ENCODE data around the gene TM4SF1. TPM values are rescaled to one million over a fixed set of nuclear protein-coding genes. Genes with fewer than 3 reads are reported as not detected.
A peak's percentile ranks its signal among the peaks of the same experiment; 100 is the strongest.

TM4SF1 gene
- total RNA-seq, 1 donor from 2014 or later = 60.3 TPM

DNA sequence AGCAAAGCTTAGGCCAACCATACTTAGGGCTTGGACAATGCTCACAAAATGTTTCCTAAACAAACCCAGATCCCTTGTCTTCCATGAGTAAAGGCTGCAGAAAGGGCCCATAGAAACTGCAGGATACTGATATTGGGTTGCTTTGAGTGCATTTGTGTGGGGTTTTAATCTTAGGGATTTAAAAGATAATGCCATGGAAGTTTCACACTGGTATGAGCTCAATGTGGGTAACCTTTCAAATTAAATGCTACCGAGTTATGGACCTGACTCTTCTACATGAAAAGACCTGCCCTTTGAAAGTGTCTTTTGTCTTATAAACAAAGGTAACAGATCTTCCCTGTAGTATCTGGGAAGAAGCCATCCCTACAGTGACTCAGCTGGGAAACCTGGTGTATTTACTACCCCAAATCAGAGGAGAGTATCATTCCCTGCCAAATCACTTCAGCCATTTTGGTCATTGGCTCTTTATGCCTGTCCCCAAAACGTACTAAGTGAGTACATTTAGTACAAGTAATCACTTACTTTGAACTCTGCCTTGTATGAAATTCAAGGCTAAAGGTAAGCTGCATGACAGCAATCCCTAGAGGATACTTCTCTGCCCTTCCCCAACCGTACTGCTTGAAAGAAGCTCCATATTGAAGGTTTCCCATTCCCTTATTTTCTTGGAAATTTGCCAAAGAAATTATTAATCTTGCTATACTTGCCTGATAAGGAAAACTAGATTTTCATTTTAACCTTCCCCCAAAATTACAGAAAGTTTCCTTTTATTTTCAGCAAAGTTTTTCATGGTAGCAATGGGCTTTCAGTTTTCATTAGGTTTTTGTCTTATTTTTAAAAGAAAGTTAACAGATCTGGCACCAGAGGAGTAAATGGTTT is 7.2 kb downstream of the TM4SF1 start:
- H3K36me3 Mint-ChIP-seq (ENCODE audit: low read depth) = peaks cover 17% of the 10 kb centered on the region
- H3K4me3 Mint-ChIP-seq (ENCODE audit: unreplicated experiment) = no peak overlapping the region
- DNase-seq (ENCODE audit: low spot score) = no peak
- peaks cover 45% of the 10 kb centered on the region for H3K4me1 Mint-ChIP-seq (ENCODE audit: low read depth)
- H3K9me3 Mint-ChIP-seq (ENCODE audit: low read depth) = no peaks in the 10 kb centered on the region
- no peak for TF ChIP-seq CTCF (IDR thresholded peaks at IDR 0.05)
- no peaks in the 10 kb centered on the region for H3K27me3 Mint-ChIP-seq (ENCODE audit: low read depth)
- peak overlapping the region; percentile 33 for H3K27ac Mint-ChIP-seq (ENCODE audit: unreplicated experiment)

- DNase-seq (ENCODE audit: low spot score) = no peak
- Mint-ChIP-seq H3K36me3 (ENCODE audit: low read depth) (peaks cover 14% of the 10 kb centered on the region), H3K27ac (ENCODE audit: unreplicated experiment) (no peak overlapping the region), H3K4me1 (ENCODE audit: low read depth) (peaks cover 39% of the 10 kb centered on the region), H3K27me3 (ENCODE audit: low read depth) (no peaks in the 10 kb centered on the region), H3K9me3 (ENCODE audit: low read depth) (no peaks in the 10 kb centered on the region), H3K4me3 (ENCODE audit: unreplicated experiment) (no peak overlapping the region)
- no peak for TF ChIP-seq CTCF (IDR thresholded peaks at IDR 0.05)
Measured at GRCh38 chr3:149368674-149369497, 8.6 kb downstream of the TM4SF1 start.

DNA sequence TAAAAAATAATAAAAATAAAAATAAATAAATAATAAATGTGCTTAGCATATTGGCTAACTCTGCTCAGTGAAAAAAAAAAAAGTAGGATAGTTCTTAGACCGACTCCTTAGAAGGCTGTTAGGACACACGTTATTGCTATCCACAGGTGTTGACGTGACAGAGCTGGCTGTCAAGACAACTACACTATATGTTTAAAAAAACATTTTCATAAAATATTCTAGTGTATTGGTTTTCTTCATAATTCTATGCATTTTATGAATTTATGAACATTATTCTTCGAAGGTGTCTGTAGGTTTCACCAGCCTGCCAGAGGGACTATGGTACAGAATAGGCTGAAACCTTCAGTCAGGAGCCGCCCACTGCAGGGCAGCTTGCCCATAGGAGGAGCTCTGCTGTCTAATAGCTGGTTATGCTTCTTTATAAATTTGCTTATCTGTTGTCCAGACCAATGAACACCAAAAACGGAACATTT is 9.2 kb downstream of the TM4SF1 start:
- no peak for DNase-seq (ENCODE audit: low spot score)
- peaks cover 34% of the 10 kb centered on the region for H3K4me1 Mint-ChIP-seq (ENCODE audit: low read depth)

DNA sequence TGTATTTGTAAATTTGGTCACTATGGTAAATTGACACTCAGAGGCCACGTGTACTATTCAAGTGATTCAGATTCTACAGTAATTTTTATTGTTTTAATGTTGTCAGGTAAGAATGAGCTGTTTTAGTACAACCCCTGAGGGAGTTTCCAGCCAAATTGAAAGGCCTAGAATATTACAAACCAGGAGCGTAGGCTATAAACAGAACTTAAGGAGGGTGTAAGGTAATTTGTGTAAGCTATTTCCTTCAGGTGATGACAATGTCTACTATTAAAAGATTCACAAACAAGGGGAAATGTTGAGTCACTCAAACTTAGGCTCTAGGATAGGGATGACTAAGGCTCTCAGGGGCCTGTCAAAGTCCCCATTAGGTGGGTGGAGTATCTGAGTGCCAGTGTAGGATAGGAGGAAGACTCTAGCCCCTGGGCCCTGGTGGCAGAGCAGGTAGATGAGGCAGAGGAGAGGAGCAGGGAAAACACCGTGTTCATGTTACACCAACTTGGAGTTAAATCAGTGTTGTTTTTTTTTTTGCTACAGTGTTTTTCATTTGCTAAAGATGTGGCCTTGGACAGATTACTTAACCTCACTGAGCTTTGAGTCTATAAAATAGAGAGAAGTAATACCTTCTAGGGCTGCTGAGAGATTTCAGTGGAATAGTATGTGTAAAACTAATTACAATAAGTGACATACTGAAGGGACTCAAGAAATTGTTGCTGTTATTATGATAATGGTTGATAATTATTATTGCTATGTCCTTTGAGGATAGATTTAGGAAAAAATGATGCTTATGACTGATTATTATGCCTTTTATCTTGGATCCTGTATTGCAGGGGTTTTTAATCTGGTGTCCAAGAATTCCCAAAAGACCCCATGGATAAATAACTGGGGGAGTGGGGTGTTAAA is 10.3 kb downstream of the TM4SF1 start:
- Mint-ChIP-seq H3K27me3 (ENCODE audit: low read depth) (no peaks in the 10 kb centered on the region), H3K4me1 (ENCODE audit: low read depth) (peaks cover 39% of the 10 kb centered on the region), H3K9me3 (ENCODE audit: low read depth) (no peaks in the 10 kb centered on the region), H3K36me3 (ENCODE audit: low read depth) (peaks cover 9% of the 10 kb centered on the region), H3K4me3 (ENCODE audit: unreplicated experiment) (no peak overlapping the region), H3K27ac (ENCODE audit: unreplicated experiment) (no peak overlapping the region)
- DNase-seq (ENCODE audit: low spot score) = no peak
- no peak for TF ChIP-seq CTCF (IDR thresholded peaks at IDR 0.05)

More for the DNA sequence above, 9.2 kb downstream of the TM4SF1 start:
- no peak for TF ChIP-seq CTCF (IDR thresholded peaks at IDR 0.05)
- Mint-ChIP-seq H3K9me3 (ENCODE audit: low read depth) (no peaks in the 10 kb centered on the region), H3K36me3 (ENCODE audit: low read depth) (peaks cover 12% of the 10 kb centered on the region), H3K27me3 (ENCODE audit: low read depth) (no peaks in the 10 kb centered on the region), H3K4me3 (ENCODE audit: unreplicated experiment) (no peak overlapping the region), H3K27ac (ENCODE audit: unreplicated experiment) (no peak overlapping the region)

Data from chondrocyte (in vitro differentiated cells).